RCC 7860 (cell line): ENCODE measurements around the gene KIAA0040.

Experiments used
- DNase-seq: peaks from one replicate; pipeline ENCODE4 v3.0.0-alpha.2; 2015; ENCODE audit warnings: low spot score
- FAIRE-seq: peaks from 2 replicates; lab custom pipeline; 2012; peaks lifted over from hg19 to GRCh38; lab: Jason Lieb, UNC

The KIAA0040 gene

DNA sequence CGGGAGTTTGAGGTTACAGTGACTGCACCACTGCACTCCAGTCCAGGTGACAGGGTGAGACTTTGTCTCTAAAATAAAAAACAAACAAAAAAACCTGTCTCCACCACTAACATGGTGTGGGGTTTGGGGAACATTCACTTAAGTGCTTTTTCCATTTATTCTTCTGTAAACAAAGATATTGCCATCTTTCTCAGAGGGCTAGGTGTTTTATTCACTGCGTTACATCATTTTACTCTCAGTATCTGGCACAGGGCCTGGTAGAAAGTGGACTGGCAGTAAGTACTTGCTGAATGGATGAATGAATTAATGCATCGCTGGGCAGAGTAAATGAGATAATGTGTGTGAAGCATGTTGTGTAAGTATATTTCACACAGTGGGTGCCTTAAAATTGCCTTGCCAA lies 20.1 kb downstream of the KIAA0040 start:
- no peak for DNase-seq
- no peak for FAIRE-seq

DNA sequence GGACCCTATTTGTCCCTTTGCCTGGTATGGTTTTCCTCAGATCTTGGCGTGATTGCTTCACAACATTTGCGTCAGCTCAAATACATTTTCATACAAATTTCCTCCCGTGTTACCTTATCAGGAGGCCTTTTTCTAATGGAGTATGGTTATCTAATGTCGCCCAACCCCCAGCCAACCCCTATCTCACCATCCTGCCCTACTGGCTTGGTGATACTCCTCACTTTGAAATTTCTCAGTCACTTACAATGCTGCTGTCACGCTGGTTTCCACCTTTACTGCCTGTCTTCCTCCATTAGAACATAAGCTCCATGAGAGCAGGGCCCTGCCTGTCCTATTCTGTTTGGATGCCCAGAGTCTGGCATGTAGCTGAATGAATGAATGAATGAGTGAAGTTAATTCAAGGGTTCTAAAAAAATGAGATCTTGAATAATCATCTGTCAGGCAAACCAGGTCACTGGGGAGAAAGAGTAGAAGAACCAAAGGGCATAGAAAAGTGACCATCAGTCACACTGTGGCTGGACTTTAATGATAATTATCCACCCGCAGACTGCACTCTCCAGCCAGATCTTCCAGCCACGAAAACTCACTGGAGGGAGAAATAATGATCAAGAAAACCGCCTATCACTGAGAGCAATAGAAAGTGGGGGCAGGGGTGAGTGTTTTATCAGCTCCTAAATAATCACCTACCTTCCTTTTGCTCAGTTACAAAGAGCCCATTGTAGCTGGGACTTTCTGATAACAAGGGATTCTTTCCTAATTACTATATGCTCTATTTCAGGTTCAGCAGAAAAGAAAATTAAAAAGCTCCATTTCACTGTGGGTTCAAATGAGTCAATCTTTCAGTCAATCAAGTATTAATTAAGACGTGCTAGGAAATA lies 21.3 kb downstream of the KIAA0040 start:
- DNase-seq = no peak
- no peak for FAIRE-seq

DNA sequence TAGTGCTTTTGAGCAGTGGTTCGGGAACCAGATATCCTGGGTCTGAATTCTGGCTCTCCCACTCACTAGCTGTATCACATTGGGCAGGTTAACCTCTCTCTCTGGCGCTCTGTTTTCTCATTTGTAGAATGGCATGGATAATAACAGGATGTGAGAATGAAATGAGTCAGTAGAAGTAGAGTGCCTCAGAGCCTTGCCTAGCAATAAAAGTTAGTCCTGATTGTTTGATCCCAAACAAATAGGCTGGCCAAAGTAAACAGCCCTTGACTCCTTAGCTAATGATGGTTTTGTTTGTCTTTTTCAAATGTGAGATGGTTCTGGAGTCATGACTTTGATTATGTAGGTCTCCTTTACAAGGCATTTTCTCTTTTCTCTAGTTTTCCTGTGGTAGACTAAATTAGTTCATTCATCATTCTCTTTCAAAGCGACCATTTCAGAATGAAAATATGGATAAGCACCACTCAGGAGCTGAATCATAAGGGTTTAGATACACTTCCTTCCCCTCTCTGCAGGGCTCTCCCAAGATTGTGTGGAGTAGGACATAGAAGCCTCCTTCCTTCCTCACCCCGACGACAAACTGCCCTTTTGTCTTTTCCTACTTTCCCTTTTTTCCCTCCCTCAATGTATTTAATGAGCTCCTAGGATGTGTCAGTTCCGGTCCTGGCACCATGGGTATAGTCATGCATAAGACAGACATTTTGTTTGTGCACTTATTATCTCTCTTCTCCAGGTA lies 23.1 kb downstream of the KIAA0040 start:
- DNase-seq = no peak
- no peak for FAIRE-seq

DNA sequence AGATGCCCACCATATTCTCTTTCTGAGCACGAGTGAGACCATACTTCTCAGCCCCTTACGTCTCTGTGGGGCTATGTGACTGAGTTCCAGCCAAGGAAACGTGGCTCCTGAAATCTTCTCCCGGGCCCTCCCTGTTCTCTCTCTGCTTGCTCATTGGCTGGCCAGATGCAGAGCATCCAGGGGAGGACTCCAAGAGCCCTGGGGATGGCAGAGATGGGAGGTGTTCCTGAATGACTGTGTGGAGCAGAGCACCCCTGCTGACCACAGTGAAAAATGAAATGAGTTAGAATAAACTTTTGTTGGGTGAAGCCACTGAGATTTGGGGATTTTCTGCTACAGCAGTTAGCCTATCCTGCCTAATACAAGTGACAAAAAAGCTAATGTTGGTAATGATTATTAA lies 23.8 kb downstream of the KIAA0040 start:
- FAIRE-seq (no peak), DNase-seq (no peak)

DNA sequence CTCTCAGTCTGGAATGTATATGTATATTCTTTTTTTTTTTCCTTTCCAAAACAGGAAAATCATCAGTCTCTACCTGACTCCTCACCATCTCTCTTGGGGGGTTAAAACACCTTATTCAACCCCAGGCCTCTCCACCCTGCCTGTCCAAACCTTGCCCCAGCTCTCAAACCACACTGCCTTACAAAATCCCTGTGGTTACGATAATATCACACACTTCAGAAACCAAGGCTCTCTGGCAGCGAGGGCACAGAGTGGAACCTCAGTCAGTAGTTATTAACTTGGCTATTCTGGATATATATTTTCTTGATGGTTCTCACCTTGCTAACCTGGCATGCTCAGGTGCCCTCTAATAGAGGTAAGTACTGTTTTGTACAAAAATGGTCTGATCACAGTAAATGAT lies 24.7 kb downstream of the KIAA0040 start:
- no peak for FAIRE-seq
- no peak for DNase-seq

DNA sequence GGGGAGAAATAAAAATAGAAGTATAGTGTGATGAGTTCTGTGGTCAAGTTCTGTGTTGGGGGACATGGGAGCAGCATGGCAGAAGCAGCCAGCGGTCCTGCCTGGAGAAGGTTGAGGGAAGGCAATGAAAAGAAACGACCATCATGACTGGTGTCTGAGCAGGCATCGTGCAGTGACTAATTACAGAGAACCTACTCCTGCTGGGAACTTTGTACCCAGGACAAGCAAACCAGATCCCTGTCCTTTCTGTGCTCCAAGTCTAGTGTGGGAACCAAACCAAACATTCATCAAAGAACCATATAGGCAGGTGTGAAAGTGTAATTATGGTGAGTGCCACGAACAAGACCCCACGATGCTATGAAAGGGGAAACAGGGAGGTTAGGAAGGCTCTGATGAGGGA lies 25.8 kb downstream of the KIAA0040 start:
- DNase-seq (no peak), FAIRE-seq (no peak)

DNA sequence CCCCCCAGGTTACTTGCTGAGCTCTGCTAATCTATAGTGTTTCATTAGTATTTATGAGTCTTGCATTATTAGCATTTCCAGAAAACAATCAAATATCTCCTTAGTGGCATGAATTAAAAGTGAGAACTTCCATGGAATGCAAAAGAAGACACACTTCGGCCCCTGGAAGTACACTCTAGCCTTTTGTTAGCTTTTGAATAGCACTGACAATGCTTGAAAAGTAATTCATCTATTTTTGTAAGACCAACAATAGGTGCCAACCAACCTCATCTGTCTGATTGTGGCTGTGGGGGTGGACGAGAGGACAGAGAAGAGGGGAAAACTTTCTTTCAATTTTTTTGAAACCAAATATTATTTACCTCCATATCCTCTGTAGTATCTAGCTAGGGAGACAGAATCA lies 27.8 kb downstream of the KIAA0040 start:
- DNase-seq = no peak
- FAIRE-seq = no peak

DNA sequence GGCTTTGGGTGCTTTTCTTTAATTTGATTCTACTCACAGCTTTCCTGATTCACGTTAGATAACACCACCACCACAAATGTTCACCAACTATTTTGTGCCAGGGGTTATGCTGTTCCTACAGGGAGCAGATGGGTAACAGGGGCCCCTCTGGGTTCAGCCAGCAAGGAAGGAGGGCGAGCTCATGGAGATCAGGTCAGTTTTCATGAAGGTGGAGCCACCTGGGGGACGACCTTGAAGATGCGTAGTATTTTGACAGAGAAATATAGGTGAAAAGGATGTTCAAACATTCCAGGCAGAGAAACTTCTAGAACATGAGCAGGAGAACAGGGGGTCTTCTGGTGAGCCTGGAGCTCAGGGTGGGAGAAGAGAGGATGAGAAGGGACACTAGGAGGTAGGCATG lies 28.9 kb downstream of the KIAA0040 start:
- FAIRE-seq (no peak), DNase-seq (no peak)

DNA sequence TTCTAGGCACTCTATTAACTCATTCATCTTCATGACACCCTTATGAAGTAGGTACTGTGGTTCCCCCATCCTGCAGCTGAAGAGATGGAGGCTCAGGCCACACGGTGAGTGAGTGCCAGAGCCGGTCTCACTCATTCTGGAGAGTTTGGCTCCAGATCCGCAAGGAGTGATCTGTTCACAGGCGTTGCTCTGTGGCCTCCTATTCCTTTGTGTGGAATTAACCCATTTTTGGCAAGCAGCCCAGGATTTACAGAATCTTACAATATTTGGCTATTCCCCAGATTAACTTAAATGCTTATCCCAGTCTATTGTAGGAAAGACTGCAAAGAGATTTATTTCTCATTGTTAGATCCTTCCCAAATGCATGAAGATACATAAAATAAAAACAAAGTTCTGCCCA lies 29.6 kb downstream of the KIAA0040 start:
- no peak for DNase-seq
- FAIRE-seq = no peak

DNA sequence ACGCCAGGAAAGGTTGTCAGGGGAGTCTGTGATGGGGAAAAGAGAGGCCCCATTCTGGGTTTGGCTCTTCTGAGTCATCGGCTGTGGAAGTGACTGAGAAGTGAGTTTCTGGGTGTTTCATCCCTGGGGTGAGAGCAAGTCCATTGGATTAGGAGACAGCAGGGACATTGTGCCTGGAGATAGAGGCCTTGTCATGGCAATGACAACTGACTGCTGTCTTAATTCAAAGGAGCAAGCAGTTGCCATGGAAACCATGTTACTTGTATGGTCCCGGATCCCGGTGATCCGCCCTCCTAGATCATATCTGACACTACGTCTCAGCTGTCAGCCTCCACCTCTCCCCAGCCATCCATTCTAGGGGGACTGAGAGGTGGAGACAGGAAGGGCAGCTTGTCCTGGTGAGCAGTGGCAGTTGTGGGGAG lies 34.4 kb downstream of the KIAA0040 start:
- FAIRE-seq (no peak), DNase-seq (no peak)

DNA sequence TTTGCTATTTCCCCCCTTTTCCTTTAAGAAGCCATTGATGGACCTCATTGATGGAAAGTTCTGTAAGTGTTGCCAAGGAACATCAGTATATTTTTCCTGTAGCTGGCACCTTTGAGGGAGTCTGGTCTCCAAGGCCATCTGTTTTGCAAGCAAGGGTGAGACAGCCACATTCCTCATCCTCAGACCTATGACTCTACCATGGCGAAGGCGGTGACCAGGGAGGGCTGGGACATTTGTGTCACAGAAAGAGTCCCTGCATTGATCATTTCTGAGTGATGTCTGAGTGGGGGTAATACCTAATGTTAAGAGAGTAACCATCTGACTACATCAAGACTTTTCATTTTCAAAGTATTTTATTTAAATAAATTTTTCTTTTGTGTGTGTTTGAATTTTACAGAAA lies 35.4 kb downstream of the KIAA0040 start:
- DNase-seq (no peak), FAIRE-seq (no peak)

DNA sequence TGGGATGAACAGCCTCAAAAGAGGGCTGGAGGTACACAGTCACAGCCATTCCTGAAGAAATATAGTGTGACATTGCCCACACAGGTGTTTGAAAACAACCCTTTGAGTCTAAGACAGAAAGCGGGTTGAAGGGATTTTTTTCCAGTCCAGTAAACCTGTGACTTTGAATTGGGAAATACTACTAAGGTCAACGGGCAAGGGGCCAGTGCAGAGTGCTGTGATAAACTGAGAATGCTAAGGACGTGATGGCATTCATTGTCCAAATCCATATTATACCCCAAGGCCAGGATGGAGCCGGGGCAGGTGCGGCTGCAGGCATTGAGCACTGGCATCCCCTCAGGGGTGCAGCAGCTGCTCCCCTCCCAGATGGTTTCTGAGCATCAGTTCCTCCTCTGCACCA lies 36.6 kb downstream of the KIAA0040 start:
- no peak for DNase-seq
- FAIRE-seq = no peak

DNA sequence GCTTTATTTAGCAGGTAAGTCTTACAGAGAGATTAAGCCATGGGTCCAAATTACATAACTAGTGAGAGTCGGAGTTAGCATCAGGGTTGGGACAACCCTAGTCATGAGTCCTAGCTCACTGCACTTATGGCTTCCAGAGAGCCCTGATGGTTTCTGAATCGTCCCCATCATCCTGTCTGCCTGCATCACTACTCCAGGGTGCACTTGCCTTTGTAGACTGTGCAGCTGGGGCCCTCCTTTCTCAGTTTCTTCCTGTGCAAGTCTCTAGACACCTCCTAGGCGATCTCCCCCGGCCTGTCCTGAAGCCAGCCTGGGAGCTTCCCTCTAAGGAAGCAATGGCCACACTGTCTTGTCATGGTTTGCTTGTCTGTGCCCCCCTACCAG lies 37.1 kb downstream of the KIAA0040 start:
- DNase-seq (no peak), FAIRE-seq (no peak)

DNA sequence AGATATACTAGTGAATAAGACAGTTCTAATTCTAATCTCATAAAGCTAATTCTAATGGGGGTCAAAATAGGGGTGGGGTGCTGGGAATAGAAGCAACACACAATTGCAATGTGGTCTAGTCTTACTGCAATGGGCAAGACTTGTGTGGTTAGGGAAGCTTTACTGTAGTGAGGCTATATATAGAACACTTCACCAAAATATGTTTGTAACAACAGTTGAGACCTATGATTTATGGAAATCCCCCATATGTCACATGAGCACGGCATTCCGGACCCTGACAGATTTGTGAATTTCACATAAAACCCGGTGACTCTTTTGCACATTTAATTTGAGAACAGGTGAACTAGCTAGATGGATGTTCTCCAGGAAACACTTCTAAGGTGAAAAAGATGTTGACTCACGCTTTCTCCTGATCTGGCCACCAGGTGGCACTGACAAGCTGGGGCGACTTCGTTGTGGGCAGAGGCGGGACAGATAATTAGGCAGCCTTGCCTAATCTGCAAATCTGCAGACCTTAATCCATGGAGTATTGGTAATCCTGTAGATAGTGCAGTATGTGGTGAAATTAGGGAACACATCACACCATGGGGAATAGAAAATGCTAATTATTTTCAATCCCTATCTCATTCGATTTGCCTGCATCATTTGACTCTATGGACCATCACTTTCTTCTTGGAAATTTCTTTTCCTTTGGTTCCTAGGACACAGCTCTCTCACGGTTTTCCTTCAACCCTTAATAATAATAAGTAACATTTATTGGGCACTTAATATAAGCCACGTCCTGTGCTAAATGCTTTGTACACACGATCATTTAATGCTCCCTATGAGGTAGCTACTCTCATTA lies 37.7 kb downstream of the KIAA0040 start:
- no peak for FAIRE-seq
- DNase-seq = no peak

DNA sequence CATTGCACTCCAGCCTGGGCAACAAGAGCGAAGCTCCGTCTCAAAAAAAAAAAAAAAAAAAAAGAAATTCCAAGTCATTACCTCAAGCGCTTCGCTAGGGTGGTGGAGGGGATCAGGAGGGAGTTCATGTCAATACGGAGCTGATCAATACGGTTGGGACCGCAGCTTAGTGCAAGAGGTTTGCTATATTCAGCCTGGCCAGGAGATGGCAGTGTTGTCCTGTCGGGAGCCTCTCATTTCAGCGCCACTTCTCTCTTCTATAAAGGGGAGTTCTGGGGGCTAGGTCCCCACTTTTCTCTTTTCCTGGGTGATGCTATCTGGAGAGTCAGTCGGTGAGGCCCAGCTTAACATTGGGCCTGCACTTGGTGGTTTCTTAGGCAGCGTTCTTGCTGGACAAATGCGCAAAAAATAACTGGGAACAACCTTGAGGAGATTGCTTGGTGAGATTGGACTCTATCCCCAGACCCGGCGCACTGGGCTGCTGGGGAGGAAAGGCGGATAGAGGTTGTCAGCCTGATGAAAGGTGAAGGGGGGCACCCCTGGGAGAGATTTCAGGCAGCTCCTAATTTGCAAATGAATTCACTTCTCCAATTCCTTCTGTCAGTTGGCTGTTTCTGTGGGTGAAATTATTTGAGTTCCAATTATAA lies 40.4 kb downstream of the KIAA0040 start:
- FAIRE-seq (no peak), DNase-seq (no peak)

DNA sequence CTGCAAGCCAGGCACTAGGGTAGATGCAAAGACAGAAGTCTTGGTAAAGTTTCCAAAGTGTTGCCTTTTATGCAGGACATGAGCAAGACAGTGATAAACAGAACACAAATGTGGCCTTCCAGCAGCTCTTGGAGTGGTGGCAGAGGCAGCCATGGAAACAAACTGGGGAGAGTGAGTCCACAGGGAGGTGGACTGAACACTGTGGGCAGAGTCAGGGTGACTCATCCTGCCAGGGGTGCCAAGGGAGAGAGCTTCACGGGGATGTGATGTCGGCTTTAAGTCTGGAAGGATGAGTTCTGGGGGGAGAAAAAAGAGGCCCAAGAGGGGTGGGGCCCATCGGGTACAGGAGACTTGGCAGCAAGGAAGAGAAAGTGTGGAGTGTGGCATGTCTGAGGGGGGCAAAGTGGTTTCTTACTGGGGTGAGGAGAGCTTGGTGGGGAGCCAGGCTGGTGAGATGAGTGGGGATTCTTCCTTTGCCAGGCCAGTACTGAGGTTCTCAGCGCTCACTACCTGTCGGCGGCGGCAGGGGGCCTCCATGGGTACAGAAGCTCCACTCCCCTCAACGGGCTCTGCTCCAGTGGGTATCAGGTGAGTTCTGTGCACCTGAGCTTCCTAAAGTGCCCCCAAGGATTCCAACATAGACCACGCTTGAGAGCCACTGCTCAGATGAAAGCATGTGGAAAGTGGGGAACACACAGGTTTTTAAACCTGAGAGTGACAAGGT lies 41.8 kb downstream of the KIAA0040 start:
- peak; percentile 32 for DNase-seq
- FAIRE-seq = no peak

DNA sequence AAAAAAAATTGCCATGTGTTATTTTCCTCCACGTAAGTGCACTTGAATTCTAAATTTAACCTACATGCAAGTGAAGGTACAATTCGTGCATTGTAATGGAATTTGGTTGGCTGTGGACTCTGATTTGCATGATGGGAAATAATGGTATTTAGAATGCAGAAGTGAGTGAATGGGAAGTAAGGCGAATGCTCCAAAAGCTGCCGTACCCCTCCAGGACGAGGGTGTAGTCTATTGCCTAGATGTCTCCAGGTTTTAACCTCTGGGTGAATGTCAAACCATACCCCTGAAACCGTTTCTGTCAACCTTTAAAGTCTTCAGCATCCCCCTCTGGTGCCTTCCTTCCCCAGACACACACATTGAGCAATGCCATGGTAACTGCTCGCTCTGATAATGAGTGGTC lies 44.5 kb downstream of the KIAA0040 start:
- FAIRE-seq (no peak), DNase-seq (no peak)

DNA sequence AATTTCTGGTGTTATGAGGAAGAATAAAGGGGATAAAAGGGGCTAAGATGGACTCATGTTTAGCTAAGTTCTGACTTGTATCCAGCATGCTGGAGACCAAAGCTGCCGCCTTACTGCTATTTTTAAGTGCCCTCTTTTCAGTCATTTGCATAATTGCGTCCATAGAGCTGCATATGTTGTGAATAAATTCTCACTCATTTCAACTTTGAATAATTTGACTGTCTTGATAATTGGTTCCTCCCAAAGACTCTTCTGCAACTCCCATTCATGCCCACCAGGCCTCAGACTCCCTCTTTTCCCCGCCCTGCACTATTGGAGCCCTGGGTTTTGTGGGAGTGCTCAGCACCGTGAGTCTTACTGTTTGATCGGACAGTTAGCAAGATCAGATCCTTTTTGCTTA lies 45.0 kb downstream of the KIAA0040 start:
- FAIRE-seq (no peak), DNase-seq (no peak)

DNA sequence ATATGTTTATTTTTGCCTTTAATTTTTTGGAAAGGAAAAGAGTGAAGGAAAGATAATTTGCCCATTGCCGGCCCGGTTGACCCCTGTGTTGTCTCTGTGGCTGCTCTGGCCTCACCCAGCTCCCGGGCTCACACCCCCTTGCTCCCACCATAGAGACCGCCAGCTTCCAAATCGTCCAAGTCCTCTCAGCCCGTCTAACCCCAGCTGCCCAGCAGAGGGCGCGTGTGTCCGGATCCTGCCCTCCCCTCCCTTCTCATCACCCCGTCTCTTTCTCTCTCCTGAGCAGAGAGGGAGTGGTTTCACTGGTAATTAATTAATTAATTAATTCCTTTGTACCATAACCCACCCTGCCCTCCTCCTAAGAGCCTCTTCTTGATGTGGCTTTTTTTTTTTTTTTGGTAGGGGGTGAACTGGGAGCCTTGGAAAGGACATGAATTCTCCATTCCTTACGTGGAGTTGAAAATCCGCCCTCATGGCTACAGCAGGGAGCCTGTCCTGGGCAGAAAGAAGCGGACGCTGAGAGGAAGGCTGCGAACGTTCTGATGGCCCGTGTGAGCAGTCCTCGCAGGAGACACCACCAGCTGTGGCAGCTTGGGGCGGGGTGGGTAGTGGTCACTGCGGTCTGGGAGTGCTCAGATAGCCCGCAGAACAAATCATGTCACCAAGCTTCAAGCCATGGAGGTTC lies 45.9 kb downstream of the KIAA0040 start:
- no peak for FAIRE-seq
- DNase-seq = peak; percentile 20
